GM12878 (cell line): ENCODE data around the gene KCNA2.

Source experiments
- BCL11A ChIP-seq: IDR thresholded peaks from 2 replicates; pipeline ENCODE4 v1.6.1; 2011; ENCODE audit warnings: low read depth, low read length
- E2F8 ChIP-seq: fragments of 450-650 bp; IDR thresholded peaks from 2 replicates; pipeline ENCODE4 v1.6.1; 2018; ENCODE audit warnings: mild to moderate bottlenecking, low read depth, moderate library complexity; ENCODE audit not compliant: partially characterized antibody
- FOS ChIP-seq: IDR thresholded peaks from 3 replicates; pipeline ENCODE4 v1.6.1; 2011; ENCODE audit warnings: borderline replicate concordance; ENCODE audit not compliant: insufficient read length; ENCODE audit errors: extremely low read depth
- PBX3 ChIP-seq: IDR thresholded peaks from 2 replicates; pipeline ENCODE4 v1.6.1; 2011; ENCODE audit warnings: mild to moderate bottlenecking, low read depth, low read length, moderate library complexity; ENCODE audit not compliant: insufficient replicate concordance

GRCh38 chr1:110594456-110595352 is 11.5 kb downstream of the KCNA2 start:
- TF ChIP-seq E2F8: no peak
- TF ChIP-seq BCL11A: no peak
- no peak for TF ChIP-seq PBX3
- no peak for TF ChIP-seq FOS
